Osteoblast (primary cell): ENCODE results near the gene ARHGDIB. TPM values are rescaled to one million over a fixed set of nuclear protein-coding genes. Genes with fewer than 3 reads are reported as not detected.

Experiments
- DNase-seq: peaks from one replicate; pipeline ENCODE4 v3.0.0; 2011; ENCODE audit warnings: low spot score, mixed read lengths; ENCODE audit not compliant: insufficient read length; ENCODE audit errors: missing footprints
- H2AFZ ChIP-seq: 2 replicates; pipeline ENCODE4 v1.6.0; 2011; ENCODE audit warnings: mild to moderate bottlenecking, low read length
- H3K27ac ChIP-seq: 2 replicates; pipeline ENCODE4 v1.5.1; 2011; ENCODE audit warnings: mild to moderate bottlenecking, low read depth, low read length, moderate library complexity
- H3K27me3 ChIP-seq: 2 replicates; pipeline ENCODE4 v1.6.0; 2012; ENCODE audit warnings: mild to moderate bottlenecking, control low read depth, inconsistent platforms, low read length, moderate library complexity; ENCODE audit not compliant: insufficient read depth
- H3K36me3 ChIP-seq: 2 replicates; pipeline ENCODE4 v1.5.1; 2011; ENCODE audit warnings: mild to moderate bottlenecking, low read length, control low read depth, moderate library complexity; ENCODE audit not compliant: insufficient read depth
- H3K4me1 ChIP-seq: 2 replicates; pipeline ENCODE4 v1.5.1; 2011; ENCODE audit warnings: mild to moderate bottlenecking, low read length, control low read depth, moderate library complexity; ENCODE audit not compliant: insufficient read depth
- H3K4me2 ChIP-seq: 2 replicates; pipeline ENCODE4 v1.6.0; 2011; ENCODE audit warnings: mild to moderate bottlenecking, low read length; ENCODE audit not compliant: insufficient read depth
- H3K4me3 ChIP-seq: fragments of 200-600 bp; sonication (generic); 3 replicates; pipeline ENCODE4 v1.5.1; 2012; ENCODE audit warnings: mild to moderate bottlenecking, low read length, inconsistent platforms; ENCODE audit not compliant: insufficient read depth
- H3K79me2 ChIP-seq: 2 replicates; pipeline ENCODE4 v1.6.0; 2012; ENCODE audit warnings: mild to moderate bottlenecking, low read length, control low read depth, inconsistent platforms; ENCODE audit not compliant: insufficient read depth
- H3K9me3 ChIP-seq: 2 replicates; pipeline ENCODE4 v1.5.1; 2011; ENCODE audit warnings: low read depth, low read length, control low read depth
- H4K20me1 ChIP-seq: 2 replicates; pipeline ENCODE4 v1.6.0; 2012; ENCODE audit warnings: mild to moderate bottlenecking, low read length, control low read depth; ENCODE audit not compliant: insufficient read depth
- CTCF ChIP-seq: IDR thresholded peaks from 2 replicates; pipeline ENCODE4 v1.5.1; 2011; ENCODE audit warnings: mild to moderate bottlenecking, low read depth, low read length, moderate library complexity; ENCODE audit errors: extremely low read depth
- total RNA-seq: library from RNA; depleted of rRNA; stranded (reverse); fragments of >200 nt; gene quantifications from 2 replicates; pipeline ENCODE4 v1.2.3, GENCODE V29; 2012

The ARHGDIB gene
- total RNA-seq, 1 donor, result 7.2 TPM

- no peaks in the 10 kb centered on the region for H3K4me1 ChIP-seq
- no peak overlapping the region for H3K4me3 ChIP-seq
- no peaks in the 10 kb centered on the region for H4K20me1 ChIP-seq
- H2AFZ ChIP-seq, result no peak overlapping the region
- no peaks in the 10 kb centered on the region for H3K36me3 ChIP-seq
- no peaks in the 10 kb centered on the region for H3K9me3 ChIP-seq
- H3K4me2 ChIP-seq, result no peak overlapping the region
- no peak overlapping the region for H3K27ac ChIP-seq
- TF ChIP-seq CTCF, result no peak
- no peak for DNase-seq
- H3K79me2 ChIP-seq, result no peaks in the 10 kb centered on the region
- H3K27me3 ChIP-seq, result no peaks in the 10 kb centered on the region
Observed at GRCh38 chr12:14989790-14990189, 28.4 kb upstream of the ARHGDIB start.

- no peak for DNase-seq
- Histone ChIP-seq H2AFZ (no peak overlapping the region), H3K36me3 (no peaks in the 10 kb centered on the region), H3K4me1 (no peaks in the 10 kb centered on the region), H3K4me2 (no peak overlapping the region), H3K4me3 (no peak overlapping the region), H4K20me1 (no peaks in the 10 kb centered on the region), H3K27ac (no peak overlapping the region), H3K9me3 (no peaks in the 10 kb centered on the region), H3K79me2 (no peaks in the 10 kb centered on the region), H3K27me3 (no peaks in the 10 kb centered on the region)
- TF ChIP-seq CTCF, result no peak
Observed at GRCh38 chr12:14988035-14988434, 26.6 kb upstream of the ARHGDIB start.

- Histone ChIP-seq H3K27ac (no peak overlapping the region), H3K4me2 (no peak overlapping the region), H3K4me3 (no peak overlapping the region), H2AFZ (no peak overlapping the region), H3K4me1 (no peaks in the 10 kb centered on the region), H3K79me2 (no peaks in the 10 kb centered on the region), H3K9me3 (no peaks in the 10 kb centered on the region), H4K20me1 (no peaks in the 10 kb centered on the region), H3K27me3 (no peaks in the 10 kb centered on the region), H3K36me3 (no peaks in the 10 kb centered on the region)
- TF ChIP-seq CTCF, result no peak
- no peak for DNase-seq
Observed at GRCh38 chr12:14986449-14986848, 25.0 kb upstream of the ARHGDIB start.

- DNase-seq, result no peak
- no peak overlapping the region for H3K27ac ChIP-seq
- no peaks in the 10 kb centered on the region for H4K20me1 ChIP-seq
- no peaks in the 10 kb centered on the region for H3K9me3 ChIP-seq
- no peak overlapping the region for H2AFZ ChIP-seq
- H3K4me3 ChIP-seq, result no peak overlapping the region
- H3K79me2 ChIP-seq, result no peaks in the 10 kb centered on the region
- H3K36me3 ChIP-seq, result no peaks in the 10 kb centered on the region
- H3K27me3 ChIP-seq, result no peaks in the 10 kb centered on the region
- H3K4me2 ChIP-seq, result no peak overlapping the region
- H3K4me1 ChIP-seq, result no peaks in the 10 kb centered on the region
- no peak for TF ChIP-seq CTCF
Observed at GRCh38 chr12:14984766-14985285, 23.4 kb upstream of the ARHGDIB start.
